Measurements from ENCODE around the gene TBC1D30. TPM values are rescaled to one million over a fixed set of nuclear protein-coding genes. Genes with fewer than 3 reads are reported as not detected.
"Not testable (repeated sequence)": the region's sequence is repeated elsewhere in the genome, so short reads cannot be mapped to it uniquely, and the experiment has no call there.

TBC1D30 gene
- polyA plus RNA-seq, 1 donor from 2014 or later: not detected

DNA sequence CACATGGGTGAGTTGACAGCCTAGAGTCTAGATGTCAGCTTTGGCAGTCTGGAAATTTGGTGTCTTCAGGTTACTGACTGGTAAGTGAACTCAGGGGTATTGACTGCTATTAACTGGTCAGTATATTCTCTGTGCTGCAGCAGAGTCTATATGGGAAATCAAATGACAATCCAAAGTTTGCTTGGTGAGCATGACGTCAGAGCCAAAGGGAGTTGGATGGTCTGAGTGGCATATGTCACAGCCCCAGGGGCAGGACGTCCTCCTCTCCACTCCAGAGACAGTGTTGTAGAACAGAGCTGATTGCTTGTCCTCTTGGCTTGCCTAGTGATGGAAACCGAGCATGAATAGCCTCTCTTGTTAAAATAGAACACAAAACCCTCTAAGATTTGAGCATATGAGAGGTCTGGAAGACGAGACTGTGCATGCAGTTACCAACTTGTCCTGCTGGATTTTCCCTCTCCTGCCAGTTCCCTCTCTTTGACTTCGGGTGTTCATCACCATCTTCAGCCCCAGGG, 3.3 kb upstream of the TBC1D30 start:
- H3K27me3 Mint-ChIP-seq: peaks cover 32% of the 10 kb centered on the region
- no peaks in the 10 kb centered on the region for H3K36me3 Mint-ChIP-seq
- peak overlapping the region in 1 of 4 donors; percentile 37 for H3K4me3 Mint-ChIP-seq
- no peak overlapping the region for H3K27ac Mint-ChIP-seq
- H3K4me1 Mint-ChIP-seq: peaks cover 4 to 8% (median 8%) of the 10 kb centered on the region in 3 donors
- H3K9me3 Mint-ChIP-seq: peaks cover 0 to 4% (median 3%) of the 10 kb centered on the region in 3 donors

DNA sequence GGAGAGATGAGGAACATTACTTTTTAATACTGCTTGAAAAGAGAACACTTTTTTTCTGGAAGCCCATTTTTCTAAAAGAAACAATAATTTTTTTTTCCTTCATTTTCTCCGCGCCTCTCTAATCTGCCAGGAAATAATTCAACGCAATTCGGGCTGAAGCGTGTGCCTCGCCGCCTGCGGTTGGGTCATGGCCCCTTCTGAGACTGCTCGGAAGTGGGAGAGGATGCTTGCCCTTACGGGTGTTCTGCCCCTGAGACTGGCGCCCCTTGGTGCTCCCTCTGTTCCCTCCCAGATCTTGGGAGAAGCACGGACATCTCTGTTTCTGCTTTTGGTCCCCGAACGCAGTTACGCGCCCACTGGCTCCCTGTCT, 332 bp upstream of the TBC1D30 start:
- Mint-ChIP-seq H3K4me3 (peak overlapping the region in 3 of 4 donors; percentile 54 to 85 (median 62)), H3K36me3 (no peaks in the 10 kb centered on the region), H3K4me1 (peaks cover 10 to 12% (median 11%) of the 10 kb centered on the region in 3 donors), H3K27me3 (peaks cover 47% of the 10 kb centered on the region), H3K27ac (no peak overlapping the region), H3K9me3 (peaks cover 2 to 7% (median 3%) of the 10 kb centered on the region in 3 donors)

DNA sequence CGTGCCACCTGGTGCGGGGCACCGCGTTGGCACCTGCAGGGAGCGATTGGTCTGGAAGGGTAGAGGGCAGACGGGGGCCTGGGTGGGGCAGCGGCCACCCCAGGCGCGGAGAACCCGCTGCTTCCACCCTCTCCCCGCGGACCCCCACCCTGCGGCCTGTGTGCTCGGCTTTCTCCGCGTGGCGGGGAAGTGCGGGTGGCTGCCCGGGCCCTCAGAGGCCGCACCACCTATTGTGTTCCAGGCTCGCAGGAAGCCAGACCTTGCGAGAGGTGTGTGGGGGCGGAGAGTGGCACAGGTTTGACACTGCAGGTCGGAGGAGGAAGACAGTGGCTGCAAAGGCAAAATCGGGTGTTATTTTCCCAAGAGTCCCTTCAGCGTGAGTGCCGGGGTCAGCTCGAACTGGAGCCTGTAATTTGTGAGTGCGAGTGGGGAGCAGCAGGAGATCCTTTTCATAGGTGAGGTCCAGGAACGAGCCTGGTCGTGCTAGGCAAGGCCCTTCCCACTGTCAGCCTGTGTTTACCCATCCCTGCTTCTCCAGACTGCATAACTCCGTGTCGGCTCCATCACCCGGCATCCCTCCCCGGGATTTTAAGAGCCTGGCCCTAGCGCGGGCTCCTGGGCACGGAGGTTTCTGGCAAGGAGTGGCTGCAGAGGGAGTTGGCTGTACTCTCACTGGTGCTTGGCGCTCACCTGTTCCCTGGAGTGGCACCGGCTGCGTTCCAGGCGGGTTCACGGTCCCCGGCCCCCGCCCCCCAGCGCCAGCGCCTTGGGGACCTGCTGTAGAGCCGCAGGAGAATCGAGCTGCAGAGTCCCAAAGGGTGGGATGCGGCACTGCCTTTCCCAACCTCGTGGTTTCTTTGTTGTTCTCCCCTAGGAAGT, 935 bp downstream of the TBC1D30 start:
- Mint-ChIP-seq H3K36me3 (no peaks in the 10 kb centered on the region), H3K27ac (no peak overlapping the region), H3K4me3 (peak overlapping the region; percentile 57 to 76 (median 69)), H3K9me3 (peaks cover 2 to 7% (median 3%) of the 10 kb centered on the region in 3 donors), H3K27me3 (peaks cover 50% of the 10 kb centered on the region), H3K4me1 (peaks cover 10 to 12% (median 11%) of the 10 kb centered on the region in 3 donors)

DNA sequence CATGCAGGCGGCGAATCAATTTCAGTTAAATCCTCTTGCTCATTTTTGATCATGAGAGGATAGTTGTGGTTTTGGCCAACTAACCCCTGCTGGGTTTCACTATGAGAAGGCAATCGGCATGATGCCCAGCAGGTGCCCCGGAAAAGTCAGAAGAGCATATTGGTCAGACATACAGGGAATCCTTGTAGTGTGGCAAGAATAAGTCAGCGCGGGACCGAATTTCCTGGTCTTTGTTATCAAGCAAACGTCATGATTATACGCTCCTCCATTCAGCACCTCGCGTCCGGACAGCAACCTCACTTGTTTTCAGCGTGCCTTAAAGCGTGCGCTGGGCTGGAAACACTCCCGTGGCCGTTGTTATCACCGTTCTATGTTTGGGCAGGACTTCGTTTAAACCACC, 1.8 kb downstream of the TBC1D30 start:
- Mint-ChIP-seq H3K27me3 (peaks cover 48% of the 10 kb centered on the region), H3K36me3 (no peaks in the 10 kb centered on the region), H3K4me1 (peaks cover 10 to 12% (median 11%) of the 10 kb centered on the region in 3 donors), H3K4me3 (peak overlapping the region in 3 of 4 donors; percentile 57 to 76 (median 58)), H3K27ac (no peak overlapping the region), H3K9me3 (peaks cover 2 to 7% (median 3%) of the 10 kb centered on the region in 3 donors)

DNA sequence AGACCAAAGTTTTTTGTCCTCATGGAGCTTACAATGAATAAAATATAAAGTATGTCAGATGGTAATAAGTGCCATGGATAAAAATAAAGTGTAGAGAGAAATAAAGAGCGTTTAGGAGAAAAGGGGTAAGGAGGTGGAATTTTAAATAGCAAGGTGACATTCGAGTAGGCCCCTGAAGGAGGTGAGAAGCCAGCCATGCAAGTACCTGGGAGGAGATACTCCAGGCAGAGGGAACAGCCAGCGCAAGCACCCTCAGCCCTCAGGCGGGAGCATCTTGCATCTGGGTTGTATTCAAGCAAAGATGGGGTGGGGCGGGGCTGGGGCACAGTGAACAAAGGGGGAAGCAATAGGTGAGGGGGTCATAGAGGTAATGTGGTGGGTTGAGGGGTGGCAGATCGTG, 4.3 kb downstream of the TBC1D30 start:
- Mint-ChIP-seq H3K27ac (no peak overlapping the region), H3K36me3 (no peaks in the 10 kb centered on the region), H3K4me1 (peaks cover 10 to 12% (median 11%) of the 10 kb centered on the region in 3 donors), H3K27me3 (peaks cover 42% of the 10 kb centered on the region), H3K9me3 (peaks cover 2 to 6% (median 5%) of the 10 kb centered on the region in 3 donors), H3K4me3 (no peak overlapping the region)

DNA sequence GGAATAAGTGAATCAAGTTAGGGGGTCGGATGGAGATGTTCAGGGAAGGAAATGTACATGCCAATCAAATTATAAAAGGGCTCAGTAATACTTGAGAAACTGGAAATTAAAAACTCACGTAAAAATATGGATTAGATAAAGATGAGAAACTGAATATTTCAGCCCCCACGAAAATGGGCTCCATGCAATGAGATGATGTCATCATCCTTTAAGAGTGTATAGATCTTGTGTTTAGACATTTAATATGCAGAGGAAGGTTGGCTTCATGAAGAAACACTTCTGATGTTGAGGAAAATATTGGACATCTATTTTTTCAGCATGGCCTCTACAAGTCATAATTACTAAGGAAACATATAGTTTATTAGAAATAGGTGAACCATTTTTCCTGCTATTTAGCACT, 9.5 kb downstream of the TBC1D30 start:
- no peak overlapping the region for H3K27ac Mint-ChIP-seq

DNA sequence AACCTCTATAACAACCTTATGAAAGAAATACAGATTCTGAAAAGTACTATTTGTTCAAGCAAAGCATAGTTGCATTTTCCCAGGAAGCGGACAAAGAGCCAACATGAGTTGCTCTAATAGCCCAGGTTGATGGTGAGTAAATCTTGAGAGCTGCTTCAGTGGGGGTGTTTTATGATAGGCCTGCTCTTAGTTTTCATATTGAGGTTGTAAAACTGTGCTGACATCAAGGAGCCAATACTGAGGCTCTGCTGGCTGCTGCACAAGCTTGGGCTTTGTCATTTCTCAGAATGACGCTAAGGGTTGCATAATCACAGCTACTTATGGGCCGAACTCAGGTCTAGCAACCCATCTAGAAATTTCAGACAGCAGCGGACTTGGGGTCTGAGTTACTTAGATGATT, 11.5 kb downstream of the TBC1D30 start:
- Mint-ChIP-seq H3K9me3 (peaks cover 0 to 6% (median 0%) of the 10 kb centered on the region in 3 donors), H3K36me3 (peaks cover 4% of the 10 kb centered on the region), H3K4me1 (no peaks in the 10 kb centered on the region), H3K27me3 (peaks cover 3% of the 10 kb centered on the region), H3K27ac (no peak overlapping the region), H3K4me3 (no peak overlapping the region)

More for the DNA sequence above, 9.5 kb downstream of the TBC1D30 start:
- Mint-ChIP-seq H3K36me3 (no peaks in the 10 kb centered on the region), H3K9me3 (peaks cover 0 to 6% (median 0%) of the 10 kb centered on the region in 3 donors), H3K4me3 (no peak overlapping the region), H3K27me3 (peaks cover 7% of the 10 kb centered on the region), H3K4me1 (no peaks in the 10 kb centered on the region)

DNA sequence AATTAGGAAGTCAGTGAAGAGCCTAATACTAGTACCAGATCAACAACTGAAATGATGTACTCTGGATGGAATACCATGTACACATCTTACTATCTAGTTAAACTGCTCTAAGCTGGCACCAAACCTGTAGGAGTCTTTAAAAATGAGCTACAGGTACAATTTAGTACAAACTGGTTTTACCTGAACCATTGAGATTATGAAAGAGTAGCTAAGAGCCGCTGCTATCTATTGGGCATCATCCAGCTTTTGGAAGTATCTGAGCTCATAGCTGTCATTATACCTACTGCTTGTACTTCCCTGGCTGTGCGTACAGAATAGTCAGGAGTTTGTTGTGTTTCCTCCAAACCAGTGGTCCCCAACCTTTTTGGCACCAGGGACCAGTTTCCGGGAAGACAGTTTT, 12.4 kb downstream of the TBC1D30 start:
- H3K4me3 Mint-ChIP-seq: no peak overlapping the region
- H3K4me1 Mint-ChIP-seq: no peaks in the 10 kb centered on the region
- H3K36me3 Mint-ChIP-seq: peaks cover 4% of the 10 kb centered on the region
- no peak overlapping the region for H3K27ac Mint-ChIP-seq
- peaks cover 0 to 6% (median 0%) of the 10 kb centered on the region in 3 donors for H3K9me3 Mint-ChIP-seq
- H3K27me3 Mint-ChIP-seq: peaks cover 3% of the 10 kb centered on the region

DNA sequence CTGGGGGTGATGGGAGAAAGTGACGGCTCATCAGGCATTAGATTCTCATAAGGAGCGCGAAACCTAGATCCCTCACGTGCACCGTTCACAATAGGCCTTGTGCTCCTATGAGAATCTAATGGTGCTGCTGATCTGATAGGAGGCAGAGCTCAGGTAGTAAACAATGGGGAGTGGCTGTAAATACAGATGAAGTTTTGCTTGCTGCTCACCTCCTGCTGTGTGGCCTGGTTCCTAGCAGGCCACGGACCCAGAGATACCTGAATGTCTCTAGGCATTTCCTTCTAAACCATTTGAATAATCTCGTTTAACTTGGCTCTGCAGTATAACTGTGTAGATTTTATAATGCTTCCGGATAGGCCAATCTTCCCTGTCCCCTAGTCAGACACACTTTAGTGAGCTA, 13.0 kb downstream of the TBC1D30 start:
- Mint-ChIP-seq H3K27me3 (peaks cover 3% of the 10 kb centered on the region), H3K4me1 (no peaks in the 10 kb centered on the region), H3K36me3 (peaks cover 4% of the 10 kb centered on the region), H3K27ac (no peak overlapping the region), H3K4me3 (no peak overlapping the region), H3K9me3 (peaks cover 0 to 6% (median 0%) of the 10 kb centered on the region in 3 donors)

DNA sequence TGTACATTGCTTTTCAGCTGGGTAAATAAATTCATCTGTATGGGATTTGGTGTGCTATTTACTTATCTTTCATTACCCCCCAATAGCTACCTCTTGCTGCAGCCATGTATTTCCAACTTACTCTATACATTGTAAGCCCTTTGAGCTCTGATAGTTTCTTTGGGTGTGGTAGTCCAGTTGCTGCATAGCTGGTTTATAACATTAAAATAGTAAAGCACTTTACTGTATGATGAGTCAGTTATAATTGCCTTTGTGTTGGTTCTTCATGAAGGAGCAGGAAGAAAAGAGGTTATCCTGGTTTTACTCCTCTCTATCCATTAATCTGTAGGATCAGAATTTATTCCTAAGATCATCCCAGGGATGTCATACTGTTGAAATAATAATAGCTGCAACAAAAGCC, 15.7 kb downstream of the TBC1D30 start:
- H3K9me3 Mint-ChIP-seq: no peaks in the 10 kb centered on the region
- H3K27ac Mint-ChIP-seq: no peak overlapping the region
- H3K36me3 Mint-ChIP-seq: peaks cover 4% of the 10 kb centered on the region
- no peaks in the 10 kb centered on the region for H3K27me3 Mint-ChIP-seq
- H3K4me1 Mint-ChIP-seq: no peaks in the 10 kb centered on the region
- no peak overlapping the region for H3K4me3 Mint-ChIP-seq

DNA sequence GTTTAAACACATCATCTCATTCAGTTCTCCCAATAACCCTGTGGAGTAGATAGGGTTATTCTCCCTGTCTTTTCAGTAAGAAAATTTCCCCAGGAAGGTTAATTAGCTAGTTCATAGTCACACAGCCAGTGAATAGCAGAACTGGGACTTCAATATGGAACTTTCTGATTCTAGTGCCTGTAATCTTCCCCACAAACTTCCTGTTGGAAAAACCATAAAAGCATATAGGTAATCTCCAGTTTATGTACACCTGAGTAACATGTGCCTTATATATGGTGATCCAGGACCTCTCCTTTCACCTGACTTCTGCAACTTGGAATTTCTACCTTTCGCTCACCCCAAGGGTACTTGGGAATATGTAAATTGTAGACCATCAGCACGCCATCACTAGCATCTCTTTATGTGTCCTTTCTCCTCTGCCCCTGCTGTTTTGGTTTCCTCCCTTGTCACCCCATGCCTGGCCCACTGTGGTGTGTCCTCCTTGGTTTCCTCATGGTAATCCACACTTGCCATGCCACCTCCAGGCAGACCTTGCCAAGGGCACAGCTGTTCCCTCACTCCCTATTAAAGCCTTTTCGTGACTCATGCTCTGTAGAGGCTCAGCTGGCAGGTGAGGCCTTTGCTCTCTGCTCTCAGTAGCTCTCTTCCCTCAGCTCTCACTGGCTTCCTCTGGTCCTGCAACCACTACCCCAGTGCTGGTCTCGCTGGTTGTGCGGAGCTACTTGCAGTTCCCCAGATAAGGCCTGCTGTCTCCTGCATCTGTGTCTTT, 16.7 kb downstream of the TBC1D30 start:
- no peaks in the 10 kb centered on the region for H3K4me1 Mint-ChIP-seq
- H3K9me3 Mint-ChIP-seq: no peaks in the 10 kb centered on the region
- H3K36me3 Mint-ChIP-seq: peaks cover 4% of the 10 kb centered on the region
- H3K27ac Mint-ChIP-seq: no peak overlapping the region
- H3K27me3 Mint-ChIP-seq: no peaks in the 10 kb centered on the region
- H3K4me3 Mint-ChIP-seq: no peak overlapping the region

DNA sequence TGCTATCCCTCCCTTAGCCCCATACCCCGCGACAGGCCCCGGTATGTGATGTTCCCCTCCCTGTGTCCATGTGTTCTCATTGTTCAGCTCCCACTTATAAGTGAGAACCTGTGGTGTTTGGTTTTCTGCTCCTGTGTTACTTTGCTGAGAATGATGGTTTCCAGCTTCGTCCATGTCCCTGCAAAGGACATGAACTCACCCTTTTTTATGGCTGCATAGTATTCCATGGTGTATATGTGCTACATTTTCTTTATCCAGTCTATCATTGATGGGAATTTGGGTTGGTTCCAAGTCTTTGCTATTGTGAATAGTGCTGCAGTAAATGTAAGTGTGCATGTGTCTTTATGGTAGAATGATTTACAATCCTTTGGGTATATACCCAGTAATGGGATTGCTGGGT, 24.0 kb downstream of the TBC1D30 start:
- H3K4me3 Mint-ChIP-seq, H3K4me1 Mint-ChIP-seq, H3K27ac Mint-ChIP-seq, H3K9me3 Mint-ChIP-seq, H3K36me3 Mint-ChIP-seq: not testable (repeated sequence)
- H3K27me3 Mint-ChIP-seq: peaks cover 11% of the 10 kb centered on the region

DNA sequence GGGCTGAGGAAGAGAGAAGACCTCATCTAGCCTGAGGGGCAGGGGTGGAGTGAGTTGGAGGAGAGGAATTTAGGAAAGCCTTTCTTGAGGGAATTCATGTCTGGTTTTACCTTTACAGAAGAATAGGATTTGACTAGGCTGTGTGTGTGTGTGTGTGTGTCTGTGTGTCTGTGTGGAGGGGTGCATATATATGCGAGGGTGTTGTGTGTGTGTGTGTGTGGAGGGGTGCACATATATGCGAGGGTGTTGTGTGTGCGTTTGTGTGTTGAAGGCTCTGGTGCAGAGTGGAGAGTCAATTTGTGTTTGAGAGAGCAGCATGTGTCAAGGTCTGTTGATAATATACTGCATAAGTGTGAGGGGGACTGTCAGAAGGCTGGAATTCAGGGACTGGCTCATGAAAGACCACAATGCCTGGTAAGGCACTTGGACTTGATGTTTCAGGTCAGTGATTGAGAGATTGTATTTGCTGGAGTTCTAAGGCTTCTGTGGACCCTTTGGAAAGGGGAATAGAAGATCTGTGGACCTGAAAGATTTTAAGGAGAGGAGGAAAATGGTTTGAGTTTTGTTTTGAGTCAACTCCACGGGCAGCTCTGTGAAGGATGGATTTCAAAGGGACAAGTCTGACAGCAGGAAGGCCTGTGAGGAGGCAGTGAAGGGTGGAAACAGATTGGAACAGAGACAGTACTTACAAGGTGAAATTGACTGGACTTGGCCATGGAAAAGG, 34.6 kb downstream of the TBC1D30 start:
- peaks cover 2% of the 10 kb centered on the region for H3K36me3 Mint-ChIP-seq
- peaks cover 14% of the 10 kb centered on the region for H3K27me3 Mint-ChIP-seq
- H3K4me3 Mint-ChIP-seq: no peak overlapping the region
- no peaks in the 10 kb centered on the region for H3K4me1 Mint-ChIP-seq
- no peak overlapping the region for H3K27ac Mint-ChIP-seq
- H3K9me3 Mint-ChIP-seq: peaks cover 0 to 2% (median 0%) of the 10 kb centered on the region in 3 donors

DNA sequence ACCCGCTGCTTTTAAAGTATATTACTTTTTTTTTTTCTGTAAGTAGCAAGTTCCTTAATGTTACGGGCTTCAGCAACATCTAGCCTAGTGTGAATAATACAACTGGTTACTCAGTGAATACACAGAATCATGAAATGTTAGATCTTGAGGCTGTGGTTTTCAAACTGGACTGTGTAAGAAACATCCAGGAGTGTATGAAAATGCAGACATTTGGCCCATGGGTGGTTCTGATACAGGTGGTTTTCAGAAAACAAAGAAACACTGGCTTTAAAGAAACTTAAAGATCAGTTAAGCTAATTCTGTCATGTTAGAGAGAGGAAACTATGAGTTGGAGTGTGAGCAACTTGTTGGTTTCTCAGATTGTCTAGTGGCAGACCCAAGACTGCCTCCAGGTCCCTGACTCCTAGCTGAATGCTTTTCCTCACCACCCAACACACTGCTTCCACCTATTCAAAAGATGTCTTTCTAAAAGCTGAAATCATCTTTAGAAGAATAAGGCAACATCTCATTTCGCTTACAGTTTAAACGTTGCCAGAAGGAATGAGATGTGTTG, 36.1 kb downstream of the TBC1D30 start:
- Mint-ChIP-seq H3K36me3 (peaks cover 2% of the 10 kb centered on the region), H3K27ac (no peak overlapping the region), H3K4me3 (no peak overlapping the region), H3K4me1 (no peaks in the 10 kb centered on the region), H3K9me3 (no peaks in the 10 kb centered on the region), H3K27me3 (peaks cover 9% of the 10 kb centered on the region)
